Measurements from ENCODE around the gene CYP4F22. TPM values are rescaled to one million over a fixed set of nuclear protein-coding genes. Genes with fewer than 3 reads are reported as not detected.

The CYP4F22 gene
- total RNA-seq, 1 experiment from 2014 or later = not detected

- POLR2A ChIA-PET (ENCODE audit: unreplicated experiment) = no interaction called here
- H3F3A ChIP-seq (ENCODE audit: insufficient read depth, low read depth) = no peaks in the 10 kb centered on the region
- H4K20me1 ChIP-seq (ENCODE audit: insufficient read depth) = no peaks in the 10 kb centered on the region
- H3K9me2 ChIP-seq (ENCODE audit: insufficient read depth) = no peaks in the 10 kb centered on the region
- no peak overlapping the region for H2AFZ ChIP-seq
- CTCF ChIA-PET = no interaction called here
- TF ChIP-seq CTCF (conservative IDR thresholded peaks at IDR 0.05) = no peak
- TF ChIP-seq EZH2 (IDR thresholded peaks at IDR 0.05; ENCODE audit: low read depth) = no peak
- H3K27me3 ChIP-seq (ENCODE audit: insufficient read depth, low read depth) = peaks cover 19% of the 10 kb centered on the region
- H3K79me2 ChIP-seq (ENCODE audit: low read depth) = no peaks in the 10 kb centered on the region
- H3K4me1 ChIP-seq (replicated peaks; ENCODE audit: insufficient read depth) = no peaks in the 10 kb centered on the region
- intact Hi-C loops (cut with micrococcal nuclease; ENCODE audit: unreplicated experiment) = loop anchor here (1.0 to 5.0 kb wide), 3 partner anchors 45 to 598 kb away; no protein-coding TSS in a partner anchor
- no peak overlapping the region for H3K4me3 ChIP-seq
- BruUV-seq (replicated peaks) = no TSS peak
- no peaks in the 10 kb centered on the region for H3K36me3 ChIP-seq (ENCODE audit: low read depth)
- no peak overlapping the region for H3K27ac ChIP-seq
- H3K9me3 ChIP-seq (ENCODE audit: insufficient read depth, low read depth) = no peaks in the 10 kb centered on the region
- no peak overlapping the region for H3K4me2 ChIP-seq
- DNase-seq = no peak
Measured at GRCh38 chr19:15584095-15584494, 75.8 kb downstream of the CYP4F22 start.

DNA sequence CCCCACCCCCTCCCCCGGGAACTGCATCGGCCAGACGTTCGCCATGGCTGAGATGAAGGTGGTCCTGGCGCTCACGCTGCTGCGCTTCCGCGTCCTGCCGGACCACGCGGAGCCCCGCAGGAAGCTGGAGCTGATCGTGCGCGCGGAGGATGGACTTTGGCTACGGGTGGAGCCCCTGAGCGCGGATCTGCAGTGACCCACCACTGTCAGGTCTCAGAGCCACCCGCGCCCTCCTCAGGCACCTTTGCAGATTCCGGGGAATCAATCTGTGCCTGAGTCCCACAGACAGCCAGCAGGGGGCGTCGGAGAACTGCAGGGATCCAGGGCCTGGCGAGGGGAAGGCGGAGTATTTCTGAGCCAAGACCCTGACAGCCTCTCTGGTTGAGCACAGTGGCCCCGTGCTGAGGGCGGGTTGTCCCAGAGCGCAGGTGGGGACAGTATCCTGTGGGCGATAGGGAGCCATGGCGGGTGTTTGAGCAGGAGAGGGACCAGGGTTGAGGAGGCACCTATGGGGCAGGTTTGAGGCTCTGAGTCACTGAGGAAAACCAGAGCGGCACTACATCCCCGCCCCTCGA is 76.3 kb downstream of the CYP4F22 start:
- no peaks in the 10 kb centered on the region for H3K79me2 ChIP-seq (ENCODE audit: low read depth)
- H3K36me3 ChIP-seq (ENCODE audit: low read depth) = no peaks in the 10 kb centered on the region
- no peaks in the 10 kb centered on the region for H4K20me1 ChIP-seq (ENCODE audit: insufficient read depth)
- no peak for TF ChIP-seq EZH2 (IDR thresholded peaks at IDR 0.05; ENCODE audit: low read depth)
- peak; percentile 95 for TF ChIP-seq CTCF (conservative IDR thresholded peaks at IDR 0.05)
- no peak overlapping the region for H3K4me3 ChIP-seq
- no peak overlapping the region for H2AFZ ChIP-seq
- no peaks in the 10 kb centered on the region for H3K9me2 ChIP-seq (ENCODE audit: insufficient read depth)
- H3K9me3 ChIP-seq (ENCODE audit: insufficient read depth, low read depth) = no peaks in the 10 kb centered on the region
- H3K4me2 ChIP-seq = no peak overlapping the region
- CTCF ChIA-PET = no interaction called here
- BruUV-seq (replicated peaks) = no TSS peak
- intact Hi-C loops (cut with micrococcal nuclease; ENCODE audit: unreplicated experiment) = loop anchor here (1.0 to 5.0 kb wide), 3 partner anchors 44 to 598 kb away; no protein-coding TSS in a partner anchor
- peaks cover 19% of the 10 kb centered on the region for H3K27me3 ChIP-seq (ENCODE audit: insufficient read depth, low read depth)
- POLR2A ChIA-PET (ENCODE audit: unreplicated experiment) = no interaction called here
- no peak overlapping the region for H3K27ac ChIP-seq
- H3K4me1 ChIP-seq (replicated peaks; ENCODE audit: insufficient read depth) = no peaks in the 10 kb centered on the region
- peak; percentile 68 to 78 for DNase-seq
- H3F3A ChIP-seq (ENCODE audit: insufficient read depth, low read depth) = no peaks in the 10 kb centered on the region

DNA sequence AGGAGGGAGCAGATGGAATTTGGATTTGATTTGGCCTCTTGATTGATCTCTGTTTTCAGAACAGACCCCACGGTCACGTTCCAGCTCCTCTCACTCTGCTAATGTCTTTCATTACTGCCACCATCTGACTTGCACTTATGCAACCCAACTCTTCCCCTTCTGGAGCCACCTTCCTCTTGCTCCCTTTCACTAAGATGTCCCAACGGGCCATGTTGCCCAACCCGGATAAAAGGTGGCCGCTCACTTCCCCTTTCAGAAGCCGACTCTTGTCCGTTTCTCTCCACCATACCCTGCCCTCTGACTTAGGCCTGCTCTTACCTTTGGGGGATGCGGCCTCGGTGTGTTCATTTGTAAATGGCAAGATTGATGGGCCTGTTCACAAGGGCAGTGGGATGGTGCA is 79.3 kb downstream of the CYP4F22 start:
- intact Hi-C loops (cut with micrococcal nuclease; ENCODE audit: unreplicated experiment) = no loop called here
- H3K4me3 ChIP-seq = no peak overlapping the region
- no peaks in the 10 kb centered on the region for H3K27me3 ChIP-seq (ENCODE audit: insufficient read depth, low read depth)
- no peaks in the 10 kb centered on the region for H3K9me3 ChIP-seq (ENCODE audit: insufficient read depth, low read depth)
- H3K36me3 ChIP-seq (ENCODE audit: low read depth) = no peaks in the 10 kb centered on the region
- H3K27ac ChIP-seq = no peak overlapping the region
- TF ChIP-seq EZH2 (IDR thresholded peaks at IDR 0.05; ENCODE audit: low read depth) = no peak
- no peak for TF ChIP-seq CTCF (conservative IDR thresholded peaks at IDR 0.05)
- CTCF ChIA-PET = no interaction called here
- DNase-seq = no peak
- POLR2A ChIA-PET (ENCODE audit: unreplicated experiment) = no interaction called here
- no peaks in the 10 kb centered on the region for H4K20me1 ChIP-seq (ENCODE audit: insufficient read depth)
- no peak overlapping the region for H3K4me2 ChIP-seq
- H3K9me2 ChIP-seq (ENCODE audit: insufficient read depth) = no peaks in the 10 kb centered on the region
- H3K79me2 ChIP-seq (ENCODE audit: low read depth) = no peaks in the 10 kb centered on the region
- no peaks in the 10 kb centered on the region; the same call in 1 of the 2 replicates for H3K4me1 ChIP-seq (replicated peaks; ENCODE audit: insufficient read depth)
- no TSS peak for BruUV-seq (replicated peaks)
- no peak overlapping the region for H2AFZ ChIP-seq
- H3F3A ChIP-seq (ENCODE audit: insufficient read depth, low read depth) = no peaks in the 10 kb centered on the region

Measured in PC-9 (cell line).